Frontal cortex (tissue), 4 donors: ENCODE results near the gene SS18L1. TPM values are rescaled to one million over a fixed set of nuclear protein-coding genes. Genes with fewer than 3 reads are reported as not detected.

Experiments
- DNase-seq, 2 donors: peaks; one replicate each; pipeline ENCODE4 v3.0.0; 2012; ENCODE audit warnings: low spot score in 2 of 2
- FAIRE-seq: peaks from 2 replicates; lab custom pipeline; 2012; peaks lifted over from hg19 to GRCh38; lab: Jason Lieb, UNC
- total RNA-seq: library from RNA; depleted of rRNA; stranded (reverse); fragments of >200 nt; gene quantifications from one replicate; pipeline ENCODE4 v1.2.3, GENCODE V29; 2014
- donor health status: control.
- donor health status: control.
- donor health status: control.

The SS18L1 gene
- total RNA-seq, 1 donor from 2014 or later = 86.0 TPM

GRCh38 chr20:62230276-62230675 lies 86.7 kb downstream of the SS18L1 start:
- DNase-seq = no peak
- FAIRE-seq = no peak

GRCh38 chr20:62230696-62231095 lies 87.1 kb downstream of the SS18L1 start:
- no peak for DNase-seq
- FAIRE-seq = no peak

- DNase-seq = no peak
- no peak for FAIRE-seq
Observed at GRCh38 chr20:62231292-62231691, 87.7 kb downstream of the SS18L1 start.

Other genes with a start within 250 kb of the SS18L1 start
- 6.5 TPM for gene TAF4, start 77.9 kb upstream of the SS18L1 start, total RNA-seq
- gene LSM14B, start 21.3 kb upstream of the SS18L1 start, total RNA-seq = 97.8 TPM
- gene PSMA7, start 375 bp upstream of the SS18L1 start, total RNA-seq = 124 TPM
- gene MTG2, start 39.3 kb downstream of the SS18L1 start, total RNA-seq = 17.5 TPM
- gene HRH3, start 76.5 kb downstream of the SS18L1 start, total RNA-seq = 0.82 TPM
- gene OSBPL2, start 94.8 kb downstream of the SS18L1 start, total RNA-seq = 42.4 TPM
- gene ADRM1, start 159.2 kb downstream of the SS18L1 start, total RNA-seq = 41.2 TPM
- gene LAMA5, start 223.5 kb downstream of the SS18L1 start, total RNA-seq = 11.4 TPM
- gene RPS21, start 243.3 kb downstream of the SS18L1 start, total RNA-seq = 821 TPM